SW 1271 (cell line): ENCODE data around the gene BCAS4.
"Not testable (repeated sequence)": the region's sequence is repeated elsewhere in the genome, so short reads cannot be mapped to it uniquely, and the experiment has no call there.

Source experiments
- DNase-seq, 2 experiments: peaks; one replicate each; lab custom pipeline; 2025; lab: John Stamatoyannopoulos, UW

BCAS4 gene

DNA sequence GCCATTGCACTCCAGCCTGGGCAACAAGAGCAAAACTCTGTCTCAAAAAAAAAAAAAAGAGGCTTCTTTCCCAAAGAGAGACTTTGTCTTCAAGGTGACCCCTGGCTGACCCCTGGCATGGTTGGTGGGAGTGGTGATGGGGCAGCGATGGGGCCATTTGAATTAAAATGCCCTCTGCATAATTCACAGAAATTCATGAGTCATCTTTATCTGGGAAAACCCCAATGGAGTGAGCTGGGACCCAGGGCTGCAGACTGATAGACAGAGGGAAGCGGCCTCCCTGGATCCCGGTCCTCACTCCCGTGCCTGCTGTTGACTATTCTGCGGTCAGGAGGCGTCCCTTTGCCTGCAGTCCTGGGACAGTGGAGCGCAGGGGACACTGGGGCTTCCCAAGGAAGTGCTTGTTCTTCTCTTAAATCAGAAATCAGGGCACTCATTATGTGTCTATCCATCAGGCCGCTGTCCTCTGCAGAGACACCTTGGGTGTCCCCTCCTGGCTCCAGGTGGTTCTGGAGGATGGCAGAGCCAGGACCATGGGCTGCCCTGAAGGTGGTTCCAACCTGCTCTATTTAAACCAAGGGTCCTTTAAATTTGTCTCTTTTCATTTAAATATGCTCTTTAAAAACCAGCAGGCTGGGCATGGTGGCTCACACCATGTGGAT lies 23.3 kb upstream of the BCAS4 start:
- DNase-seq: not testable (repeated sequence)

DNA sequence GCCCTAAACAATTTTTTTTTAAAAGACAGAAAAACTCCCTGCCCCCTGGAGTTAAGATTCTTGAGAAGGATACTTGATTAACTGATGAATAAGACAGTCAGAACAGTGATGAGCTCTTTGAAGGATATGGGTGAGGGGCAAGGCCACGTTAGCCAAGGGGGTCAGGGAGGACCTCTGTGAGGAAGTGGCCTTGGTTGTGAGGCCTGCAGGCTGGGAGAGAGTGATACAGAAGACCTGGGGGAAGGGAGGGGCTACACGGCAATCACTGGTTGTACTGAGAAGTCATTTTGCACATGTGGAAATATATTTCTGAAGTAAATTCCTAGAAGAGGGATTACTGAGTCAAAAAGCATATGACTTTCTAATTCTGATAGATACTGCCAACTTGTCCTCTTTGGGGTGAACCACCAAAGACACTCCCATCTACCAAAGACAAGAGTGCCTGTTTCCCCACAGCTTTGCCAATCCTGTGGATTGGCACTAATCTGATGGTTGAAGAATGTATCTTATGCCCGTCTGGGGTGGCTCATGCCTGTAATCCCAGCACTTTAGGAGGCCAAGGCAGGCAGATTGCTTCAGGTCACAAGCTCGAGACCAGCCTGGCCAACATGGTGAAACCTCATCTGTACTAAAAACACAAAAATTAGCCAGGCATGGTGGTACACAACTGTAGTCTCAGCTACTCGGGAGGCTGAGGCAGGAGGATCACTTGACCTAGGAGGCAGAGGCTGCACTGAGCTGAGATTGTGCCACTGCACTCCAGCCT lies 22.3 kb upstream of the BCAS4 start:
- no peak for DNase-seq

DNA sequence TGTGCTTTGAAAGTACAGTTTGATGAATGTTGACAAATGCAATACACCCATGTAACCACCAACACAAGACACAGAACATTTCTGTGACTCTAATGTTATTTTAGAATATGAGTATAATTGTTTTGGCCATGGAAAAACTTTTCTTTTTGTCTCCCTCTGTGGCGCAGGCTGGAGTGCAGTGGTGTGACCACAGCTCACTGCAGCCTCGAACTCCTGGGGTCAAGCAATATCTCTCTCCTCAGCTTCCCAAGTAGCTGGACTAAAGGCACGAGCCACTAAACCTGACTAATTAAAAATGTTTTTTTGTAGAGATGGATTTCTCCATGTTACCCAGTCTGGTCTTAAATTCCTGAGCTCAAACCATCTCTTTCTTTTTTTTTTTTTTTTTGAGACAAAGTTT lies 20.3 kb upstream of the BCAS4 start:
- no peak for DNase-seq

DNA sequence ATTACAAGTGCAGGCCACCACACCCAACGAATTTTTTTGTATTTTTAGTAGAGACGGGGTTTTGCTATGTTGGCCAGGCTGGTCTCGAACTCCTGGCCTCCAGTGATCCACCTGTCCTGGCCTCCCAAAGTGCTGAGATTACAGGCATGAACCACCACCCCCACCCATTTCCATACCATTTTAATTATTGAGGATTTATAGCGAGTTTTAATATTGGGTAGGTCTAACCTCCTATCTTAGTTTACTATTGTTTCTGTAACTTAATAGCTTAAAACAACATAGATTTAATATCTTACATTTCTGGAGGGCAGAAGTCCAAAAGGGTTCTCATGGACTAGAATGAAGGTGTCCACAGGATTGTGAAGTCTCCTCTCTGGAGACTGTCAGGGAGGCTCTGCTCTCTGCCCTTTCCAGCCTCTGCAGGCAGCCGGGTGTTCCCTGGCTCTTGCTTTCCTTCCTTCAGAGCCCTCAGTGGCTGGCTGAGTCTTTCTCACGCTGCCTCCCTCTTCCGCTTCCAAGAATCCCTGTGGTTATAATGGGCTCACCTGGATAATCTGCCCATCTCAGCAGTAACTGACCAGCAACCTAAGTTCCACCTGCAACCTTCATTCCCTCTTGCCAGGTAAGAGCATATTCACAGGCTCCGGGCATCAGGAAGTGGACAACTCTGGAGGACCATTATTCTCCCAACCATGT lies 18.6 kb upstream of the BCAS4 start:
- no peak for DNase-seq

DNA sequence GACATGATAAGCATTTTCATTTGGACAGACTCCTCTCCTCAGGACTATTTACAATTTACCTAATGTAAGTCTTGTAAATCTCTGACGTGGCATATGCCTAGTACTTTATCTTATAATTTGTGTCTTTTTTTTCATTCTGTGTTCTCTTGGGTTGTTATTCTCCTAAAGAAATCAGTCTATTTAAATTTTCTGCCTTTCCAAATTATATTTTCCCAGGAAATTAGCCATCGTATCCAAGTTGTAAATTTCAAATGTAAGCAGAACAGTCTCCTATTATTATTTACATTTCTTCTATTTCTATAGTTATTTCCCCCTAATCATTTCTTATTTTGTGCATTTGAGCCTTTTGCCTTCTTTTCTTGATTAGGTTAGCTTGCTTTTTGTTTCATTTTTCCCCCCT lies 17.5 kb upstream of the BCAS4 start:
- no peak for DNase-seq

DNA sequence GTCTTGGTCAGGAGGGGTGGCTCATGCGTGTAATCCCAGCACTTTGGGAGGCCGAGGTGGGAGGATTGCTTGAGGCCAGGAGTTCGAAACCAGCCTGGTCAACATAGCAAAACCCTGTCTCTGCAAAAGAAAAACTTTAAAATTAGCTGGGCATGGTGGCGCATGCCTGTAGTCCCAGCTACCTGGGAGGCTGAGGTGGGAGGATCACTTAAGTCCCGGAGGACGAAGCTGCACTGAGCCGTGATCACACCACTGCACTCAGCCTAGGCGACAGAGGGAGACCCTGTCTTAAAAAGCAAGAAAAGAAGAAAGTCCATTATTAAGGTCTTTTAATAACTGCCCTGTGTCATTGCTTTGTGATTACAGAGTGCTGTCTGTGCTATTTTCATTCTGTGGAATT lies 15.9 kb upstream of the BCAS4 start:
- not testable (repeated sequence) for DNase-seq

DNA sequence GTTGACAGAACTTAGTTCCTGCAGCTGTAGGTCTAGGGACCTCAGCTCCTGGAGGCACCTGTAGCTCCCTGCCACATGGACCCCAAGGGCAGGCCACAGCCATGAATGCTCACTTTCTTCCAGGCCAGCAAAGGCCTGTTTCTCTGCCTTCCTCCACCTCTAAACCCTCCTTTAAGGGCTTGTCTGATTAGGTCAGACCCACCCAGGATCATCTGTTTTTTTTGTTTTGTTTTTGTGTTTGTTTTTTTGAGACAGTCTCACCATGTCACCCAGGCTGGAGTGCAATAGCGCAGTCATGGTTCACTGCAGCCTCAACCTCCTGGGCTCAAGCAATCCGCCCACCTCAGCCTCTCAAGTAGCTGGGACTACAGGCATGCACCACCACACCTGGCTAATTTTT lies 11.5 kb upstream of the BCAS4 start:
- no peak for DNase-seq

DNA sequence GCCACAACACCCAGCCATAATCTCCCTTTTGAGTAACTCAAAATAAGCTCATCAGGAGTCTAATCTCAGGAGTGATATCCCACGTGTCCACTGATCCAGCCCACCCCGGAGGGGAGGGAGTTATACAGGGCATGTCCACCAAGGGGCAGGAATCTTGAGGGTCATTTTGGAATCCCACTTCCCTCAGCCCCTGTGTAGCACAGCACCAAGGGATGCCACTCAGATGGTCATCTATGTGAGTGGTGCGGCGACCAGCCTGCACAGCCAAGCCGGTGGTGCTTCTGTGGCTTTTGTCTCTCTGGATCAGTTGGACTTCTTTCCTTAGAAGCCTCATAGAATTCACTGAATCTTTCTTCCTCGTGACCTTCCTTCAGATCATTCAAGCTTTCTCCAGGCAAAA lies 11.0 kb upstream of the BCAS4 start:
- no peak for DNase-seq

DNA sequence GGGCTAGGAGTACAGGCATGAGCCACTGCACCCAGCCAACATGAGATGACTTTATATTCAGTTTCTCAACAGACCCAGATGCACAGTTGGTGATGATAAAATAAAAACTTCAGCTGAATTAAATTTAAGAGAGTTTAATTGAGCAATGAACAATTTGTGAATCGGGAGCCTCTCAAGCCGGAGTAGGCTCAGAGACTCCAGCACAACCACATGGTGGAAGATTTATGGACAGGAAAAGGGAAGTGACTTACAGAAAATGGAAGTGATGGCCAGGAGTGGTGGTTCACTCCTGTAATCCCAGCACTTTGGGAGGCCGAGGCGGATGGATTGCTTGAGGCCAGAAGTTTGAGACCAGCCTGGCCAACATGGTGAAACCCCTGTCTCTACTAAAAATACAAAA lies 10.4 kb upstream of the BCAS4 start:
- DNase-seq: no peak

DNA sequence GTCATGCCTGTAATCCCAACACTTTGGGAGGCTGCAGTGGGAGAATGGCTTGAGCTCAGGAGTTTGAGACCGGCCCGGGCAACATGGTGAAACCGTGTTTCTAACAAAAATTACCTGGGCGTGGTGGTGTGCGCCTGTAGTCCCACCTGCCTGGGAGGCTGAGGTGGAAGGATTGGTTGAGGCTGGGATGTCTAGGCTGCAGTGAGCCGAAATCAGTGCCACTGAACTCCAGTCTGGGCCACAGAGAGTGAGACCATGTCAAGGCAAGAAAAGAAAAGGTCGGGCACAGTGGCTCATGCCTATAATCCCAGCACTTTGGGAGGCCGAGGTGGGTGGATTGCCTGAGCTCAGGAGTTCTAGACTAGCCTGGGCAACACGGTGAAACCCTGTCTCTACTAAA lies 8.2 kb upstream of the BCAS4 start:
- no peak for DNase-seq

DNA sequence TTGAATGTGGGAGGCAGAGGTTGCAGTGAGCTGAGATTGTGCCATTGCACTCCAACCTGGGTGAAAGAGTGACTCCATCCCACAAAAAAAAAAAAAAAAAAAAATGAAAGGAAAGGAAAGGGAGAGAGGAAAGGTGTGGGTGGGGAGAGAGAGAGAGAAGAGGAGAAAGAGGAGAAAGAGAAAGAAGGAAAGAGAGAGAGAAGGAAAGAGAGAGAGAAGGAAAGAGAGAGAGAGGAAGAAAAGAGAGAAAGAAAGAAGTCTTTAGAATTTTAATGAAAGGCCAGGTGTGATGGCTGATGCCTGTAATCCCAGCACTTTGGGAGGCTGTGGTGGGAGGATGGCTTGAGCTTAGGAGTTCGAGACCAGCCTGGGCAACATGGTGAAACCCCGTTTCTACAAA lies 7.7 kb upstream of the BCAS4 start:
- no peak for DNase-seq

DNA sequence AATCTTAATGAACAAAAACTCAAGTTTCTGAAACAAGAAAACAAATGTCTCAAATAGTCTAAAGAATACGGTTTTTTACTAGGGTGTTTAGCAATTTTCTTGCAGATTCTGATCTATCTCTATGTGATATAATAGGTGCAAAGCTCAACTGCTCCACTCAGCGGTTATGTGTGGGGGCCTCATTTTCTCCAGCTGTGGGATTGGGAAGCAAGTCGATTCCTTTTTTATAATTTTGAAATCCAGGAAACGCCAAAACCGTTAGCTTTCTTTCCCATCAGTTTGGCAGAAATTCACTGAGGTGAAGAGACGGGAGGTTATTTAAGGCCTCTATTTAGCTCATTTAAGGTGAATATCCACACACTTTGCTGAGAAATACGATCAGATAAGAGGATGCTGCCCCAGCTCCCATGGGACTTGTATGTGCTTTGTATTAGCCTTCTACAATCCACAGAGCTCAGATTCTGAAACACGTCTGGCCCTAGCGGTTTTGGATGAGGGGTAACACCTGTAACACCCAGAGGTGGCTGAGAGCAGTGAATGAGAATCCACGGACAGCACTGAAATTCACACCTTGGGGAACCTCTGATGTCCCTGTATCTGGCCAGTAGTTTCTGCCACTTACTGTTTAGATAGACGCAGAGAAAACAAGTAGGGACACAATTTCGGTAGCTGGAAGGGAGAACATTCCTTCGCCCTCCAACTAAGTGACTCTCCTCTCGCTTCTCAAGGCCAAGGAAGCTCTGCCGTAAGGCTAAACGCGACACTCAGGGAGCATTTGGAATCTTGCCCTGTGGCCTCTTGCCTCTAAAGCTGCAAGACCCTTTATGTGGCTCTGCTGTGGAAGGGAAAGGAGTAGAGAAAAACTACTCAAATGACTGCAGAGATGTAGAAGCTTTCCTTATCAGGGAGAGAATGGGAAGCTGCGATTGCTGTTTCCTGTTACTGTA lies 6.5 kb upstream of the BCAS4 start:
- peak in 1 of 2 experiments; percentile 81 for DNase-seq

DNA sequence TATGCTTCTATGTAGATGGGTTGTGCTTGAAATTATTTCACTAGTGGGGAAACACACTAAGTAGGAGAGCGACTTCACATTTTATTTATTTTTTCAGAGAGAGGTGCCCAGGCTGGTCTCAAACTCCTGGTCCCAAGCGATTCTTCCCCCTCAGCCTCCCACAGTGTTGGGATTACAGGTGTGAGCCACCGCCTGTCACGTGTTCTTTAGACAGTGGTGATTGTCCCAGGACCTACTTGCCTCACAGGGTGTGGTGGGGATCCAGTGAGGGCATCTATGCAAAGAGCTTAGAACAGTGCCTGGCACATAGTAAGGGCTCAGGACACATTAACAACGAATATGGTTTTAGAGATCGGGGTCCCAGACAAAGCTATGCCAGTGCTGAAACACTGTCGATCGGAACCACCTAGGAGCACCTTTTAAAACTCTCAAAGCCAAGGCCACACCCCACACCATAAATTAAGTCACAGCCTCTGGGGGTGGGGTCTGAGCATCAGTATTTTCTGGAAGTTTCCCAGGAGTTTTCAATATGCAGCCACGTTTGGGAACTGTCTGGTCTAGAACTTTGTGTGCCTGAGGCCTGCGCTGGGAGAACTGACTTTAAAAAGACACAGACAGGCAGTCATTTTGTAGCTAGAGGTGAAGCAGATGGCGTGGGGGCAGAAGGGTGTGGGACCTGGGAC lies 4.8 kb upstream of the BCAS4 start:
- no peak for DNase-seq

DNA sequence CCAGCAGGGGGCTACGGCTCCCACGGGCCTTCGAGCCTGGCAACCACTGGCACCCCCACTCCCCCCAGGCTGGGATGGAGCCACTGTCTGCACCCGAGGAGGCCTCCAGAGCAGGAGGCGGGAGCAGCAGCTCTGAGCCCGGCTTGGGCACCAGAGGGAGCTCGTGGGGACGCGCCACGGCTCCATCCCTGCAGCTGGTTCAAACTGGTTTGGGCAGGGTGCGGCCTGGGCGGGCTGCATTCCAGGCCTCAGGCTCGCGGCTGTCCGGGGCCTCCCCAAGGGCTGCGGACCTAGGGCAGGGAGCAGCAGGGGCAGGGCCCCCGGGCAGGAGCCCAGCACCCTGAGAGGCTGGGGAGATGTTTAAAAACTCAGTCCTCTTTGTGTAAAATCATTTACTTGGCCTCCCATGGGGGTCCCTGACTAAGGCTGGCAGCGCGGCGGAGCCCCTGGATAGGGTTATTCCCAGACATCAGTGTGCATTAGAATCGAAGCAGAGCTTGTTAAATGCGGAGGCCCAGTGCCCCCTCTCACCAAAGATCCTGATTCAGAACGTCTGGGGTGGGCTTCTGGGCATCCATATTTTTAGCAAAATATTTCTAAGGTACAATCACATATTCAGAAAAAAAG lies 4.1 kb upstream of the BCAS4 start:
- DNase-seq: peak; percentile 78 to 89

DNA sequence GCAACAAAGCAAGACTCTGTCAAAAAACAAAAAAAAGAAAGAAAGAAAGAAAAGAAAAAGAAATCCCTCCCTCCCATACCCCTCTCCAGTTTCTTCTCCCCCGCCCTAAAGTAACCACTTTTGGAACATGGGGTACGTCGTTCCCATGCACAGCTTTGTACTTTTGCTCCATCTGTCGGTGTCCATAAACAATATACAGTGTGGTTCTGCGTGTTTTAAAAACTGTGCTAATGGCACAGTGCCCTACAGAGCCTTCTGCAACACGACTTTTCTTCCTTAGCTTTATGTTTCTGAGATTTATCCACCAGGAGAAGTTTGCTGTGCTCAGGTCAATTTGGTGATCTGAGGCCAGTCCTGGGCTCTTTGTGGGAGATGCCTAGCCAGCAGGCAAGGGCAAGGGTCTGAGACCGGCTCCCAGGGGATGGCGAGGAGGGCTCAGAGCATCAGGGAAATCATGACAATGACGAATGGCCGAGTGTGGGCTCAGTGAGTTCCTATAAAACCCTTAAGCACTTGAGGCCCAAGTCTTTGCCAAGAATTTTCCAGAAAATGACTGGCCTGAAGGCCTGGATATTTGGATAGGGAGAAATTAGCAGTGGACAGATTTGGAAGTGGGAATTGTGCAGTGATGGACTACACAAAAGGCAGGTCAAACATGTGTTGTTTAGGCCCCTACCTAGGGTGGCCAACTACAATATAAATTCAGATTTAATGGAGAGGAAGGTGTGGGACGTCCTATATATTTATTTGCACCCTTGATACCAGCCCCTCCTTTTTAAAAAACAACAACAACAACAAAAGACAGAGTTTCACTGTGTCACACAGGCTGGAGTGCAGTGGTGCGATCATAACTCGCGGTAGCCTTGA lies 1.9 kb upstream of the BCAS4 start:
- DNase-seq: no peak

DNA sequence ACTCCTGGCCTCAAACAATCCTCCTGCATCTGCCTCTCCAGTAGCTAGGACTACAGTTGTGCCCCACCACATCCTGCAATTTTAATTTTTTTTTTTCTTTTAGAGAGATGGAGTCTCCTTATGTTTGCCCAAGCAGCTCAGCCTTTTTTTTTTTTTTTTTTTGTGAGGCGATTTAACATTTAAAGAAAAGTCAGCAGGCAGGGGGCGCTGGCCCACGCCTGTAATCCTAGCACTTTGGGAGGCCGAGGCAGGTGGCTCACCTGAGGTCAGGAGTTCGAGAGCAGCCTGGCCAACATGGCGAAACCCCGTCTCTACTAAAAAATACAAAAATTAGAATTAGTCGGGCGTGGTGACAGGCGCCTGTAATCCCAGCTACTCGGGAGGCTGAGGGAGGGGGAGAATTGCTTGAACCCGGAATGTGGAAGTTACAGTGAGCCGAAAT lies 1.3 kb upstream of the BCAS4 start:
- DNase-seq: peak in 1 of 2 experiments; percentile 25

DNA sequence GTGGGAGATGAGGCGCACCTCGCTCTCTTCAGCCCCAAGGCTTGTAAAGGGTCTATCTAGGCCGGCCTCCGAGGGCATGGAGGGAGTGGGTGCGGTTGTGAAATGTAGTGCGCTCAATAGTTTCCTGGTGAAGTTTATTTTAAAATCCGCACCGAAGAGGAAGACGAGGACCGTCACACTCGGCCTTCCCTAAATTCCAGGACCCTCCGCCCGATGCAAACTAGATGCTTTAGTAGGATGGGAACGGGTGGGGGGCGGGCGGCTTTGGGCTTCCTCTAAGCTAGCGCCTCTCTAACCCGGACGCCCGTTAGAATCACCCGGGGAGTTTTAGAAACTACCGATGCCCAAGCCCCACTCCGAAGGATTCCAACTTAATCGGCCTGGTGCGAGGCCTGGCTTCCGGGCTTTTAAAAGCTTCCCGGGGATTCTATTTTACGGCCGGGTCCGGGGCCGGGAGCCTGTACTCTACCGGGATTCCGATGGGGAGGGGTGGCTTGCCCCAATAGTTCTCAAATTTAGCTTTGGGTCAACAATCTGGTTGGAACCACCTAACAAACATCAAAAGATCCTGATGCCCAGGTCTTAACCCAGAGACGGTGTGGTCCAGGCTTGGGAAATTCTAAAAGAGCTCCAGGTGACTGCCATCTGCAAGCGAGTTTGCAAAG lies 548 bp upstream of the BCAS4 start:
- DNase-seq: no peak

DNA sequence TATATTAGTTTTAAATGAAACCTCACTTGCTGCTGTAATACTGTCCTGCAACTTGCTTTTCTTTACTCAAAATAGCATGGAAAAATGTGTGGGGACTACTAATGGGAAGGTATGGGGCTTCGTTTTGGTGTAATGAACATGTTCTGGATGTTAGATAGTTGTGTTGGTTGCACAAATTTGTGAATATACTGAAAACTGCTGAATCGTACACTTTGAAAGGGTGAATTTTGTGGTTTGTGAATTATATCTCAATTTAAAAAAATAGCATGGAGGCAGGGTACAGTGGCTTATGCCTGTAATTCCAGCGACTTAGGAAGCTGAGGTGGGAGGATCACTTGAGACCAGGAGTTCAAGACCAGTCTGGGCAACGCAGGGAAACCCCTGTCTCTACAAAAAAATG lies 2.3 kb downstream of the BCAS4 start:
- no peak for DNase-seq

DNA sequence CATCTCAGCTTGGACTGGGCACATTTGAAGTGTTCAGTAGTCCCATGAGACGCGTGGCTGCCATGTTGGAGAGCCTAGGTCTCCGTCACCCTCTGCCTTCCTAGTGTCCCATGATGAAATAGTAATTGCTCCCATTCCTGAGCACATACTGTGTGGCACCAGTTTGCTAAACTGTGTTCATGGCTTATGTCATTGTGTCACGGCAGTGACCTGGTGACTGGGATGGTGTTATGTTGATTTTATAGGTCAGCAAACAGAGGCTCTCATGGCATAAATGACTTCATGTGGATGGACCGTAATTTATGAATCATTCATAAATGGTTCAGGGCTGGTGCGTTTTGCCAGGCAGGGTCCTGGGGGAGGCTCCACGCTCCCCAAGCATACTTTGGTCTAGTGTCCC lies 3.8 kb downstream of the BCAS4 start:
- DNase-seq: no peak
